SKM-1 (cell line): ENCODE results near the gene POLR3K.

Source experiments
- DNase-seq: peaks from one replicate; lab custom pipeline; 2025; ENCODE audit not compliant: unreplicated experiment; lab: John Stamatoyannopoulos, UW

POLR3K gene

DNA sequence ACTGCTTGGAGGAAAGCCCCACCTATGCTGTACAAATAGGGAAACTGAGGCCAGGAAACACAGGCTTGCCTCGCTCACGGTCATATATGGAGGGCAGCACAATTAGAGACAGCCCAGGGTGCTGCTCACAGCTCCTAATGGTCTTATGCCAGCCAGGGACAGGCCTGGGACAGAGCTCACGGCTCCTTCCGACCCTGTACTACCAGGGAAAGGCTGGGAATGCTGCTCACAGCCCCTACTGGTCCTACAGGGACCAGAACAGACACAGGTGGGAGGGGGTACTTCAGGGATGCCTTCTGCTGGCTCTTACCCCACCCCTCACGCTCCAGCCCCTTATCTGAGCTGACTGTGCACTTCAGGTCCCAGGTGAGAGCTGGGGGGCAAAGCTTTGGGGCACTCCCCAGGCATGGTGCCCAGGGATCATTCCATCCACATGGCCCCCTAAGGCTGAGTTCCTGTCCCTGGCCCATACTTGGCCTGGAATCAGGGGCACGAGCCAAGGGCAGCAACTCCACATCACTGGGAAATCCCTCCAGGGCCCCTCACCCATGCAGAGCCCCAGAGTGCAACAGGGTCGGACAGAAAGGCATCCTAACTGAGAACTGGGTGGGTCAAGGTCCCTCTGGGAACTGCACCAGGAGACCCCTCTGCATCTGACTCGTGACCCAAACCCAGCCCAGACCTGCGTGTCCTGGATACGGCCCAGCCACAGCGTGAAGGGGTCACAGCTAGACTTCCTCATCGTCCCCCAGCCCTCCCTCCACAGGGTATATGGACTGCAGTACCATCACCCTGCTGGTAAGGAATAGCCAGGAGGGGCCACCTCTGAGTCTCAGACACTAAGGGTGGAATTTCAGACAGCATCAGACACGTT is 13.1 kb upstream of the POLR3K start:
- DNase-seq = no peak

- DNase-seq = peak; percentile 33
Observed at GRCh38 chr16:65745-66144, 12.3 kb upstream of the POLR3K start.

DNA sequence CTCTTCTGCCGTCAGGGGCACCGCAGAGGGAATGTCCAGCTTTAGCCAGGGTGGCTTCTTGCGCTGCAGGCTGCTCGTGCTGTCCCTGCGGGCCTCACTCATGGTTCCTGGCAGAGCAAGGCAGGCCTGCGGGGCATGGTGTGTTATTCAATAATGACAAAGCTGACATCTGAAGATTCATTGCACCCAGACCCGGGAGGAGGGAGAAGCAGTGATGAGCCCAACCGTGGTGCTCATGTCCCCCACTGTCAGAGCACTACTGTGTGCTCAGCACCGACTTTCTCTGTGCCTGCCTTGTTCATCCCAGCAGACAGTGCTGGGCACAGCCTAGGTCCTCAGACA is 11.5 kb upstream of the POLR3K start:
- DNase-seq = no peak

DNA sequence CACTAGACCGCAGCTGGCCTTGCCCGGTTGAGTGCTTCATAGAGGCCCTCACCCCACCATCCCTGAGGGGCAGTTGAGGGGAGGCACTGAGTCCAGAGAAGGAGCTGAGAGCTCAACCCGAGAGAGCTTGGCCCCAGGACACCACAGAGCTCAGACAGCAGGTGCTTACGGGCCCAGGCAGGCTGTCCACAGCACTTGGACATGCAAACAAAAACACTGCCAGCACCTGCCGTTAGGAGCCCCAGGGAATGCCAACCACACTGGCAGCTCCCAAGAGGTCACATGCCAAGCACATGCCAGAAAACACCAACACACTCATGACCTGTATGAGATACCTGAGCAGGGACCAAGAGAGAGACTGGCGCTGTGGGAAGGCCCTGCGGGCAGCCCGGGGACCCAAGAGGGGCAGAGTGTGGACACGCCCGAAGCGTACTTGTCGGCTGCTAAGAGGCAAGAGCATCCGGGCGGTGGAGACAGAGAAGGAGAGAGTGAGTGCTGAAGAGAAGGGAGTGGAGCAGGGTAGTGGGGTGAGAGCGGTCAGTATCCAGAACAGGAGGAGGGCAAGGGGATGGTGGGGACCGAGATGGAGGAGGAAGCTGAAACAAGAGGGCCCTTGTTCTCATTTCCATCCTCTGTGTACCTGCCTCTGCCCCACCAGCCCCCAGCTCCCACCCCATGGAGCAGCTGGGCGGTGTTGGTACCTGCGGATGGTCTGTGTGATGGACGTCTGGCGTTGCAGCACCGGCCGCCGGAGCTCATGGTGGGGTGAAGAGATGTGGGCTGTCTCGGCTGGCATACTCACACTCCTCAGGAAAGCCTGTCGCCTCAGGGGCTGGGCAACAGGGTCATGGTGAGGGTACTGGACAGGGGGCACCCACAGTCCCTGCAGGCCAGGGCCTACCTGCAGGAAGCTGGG is 10.8 kb upstream of the POLR3K start:
- DNase-seq = no peak

GRCh38 chr16:63466-63865 is 10.1 kb upstream of the POLR3K start:
- DNase-seq = no peak

DNA sequence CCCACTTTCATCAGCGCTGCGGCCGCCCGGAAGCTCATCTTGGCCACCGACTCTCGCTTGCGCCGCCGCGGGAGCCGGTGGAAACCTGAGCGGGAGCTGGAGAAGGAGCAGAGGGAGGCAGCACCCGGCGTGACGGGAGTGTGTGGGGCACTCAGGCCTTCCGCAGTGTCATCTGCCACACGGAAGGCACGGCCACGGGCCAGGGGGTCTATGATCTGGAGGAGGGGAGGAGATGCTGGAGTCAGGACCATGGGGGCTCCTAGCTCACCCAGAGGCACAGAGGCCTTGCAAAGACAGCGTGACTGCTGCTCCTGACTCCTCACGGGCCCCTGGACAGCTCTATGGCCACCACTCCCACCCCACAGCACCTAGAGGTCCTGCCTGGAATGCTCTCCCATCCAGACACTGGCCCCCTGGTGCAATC is 9.6 kb upstream of the POLR3K start:
- no peak for DNase-seq

DNA sequence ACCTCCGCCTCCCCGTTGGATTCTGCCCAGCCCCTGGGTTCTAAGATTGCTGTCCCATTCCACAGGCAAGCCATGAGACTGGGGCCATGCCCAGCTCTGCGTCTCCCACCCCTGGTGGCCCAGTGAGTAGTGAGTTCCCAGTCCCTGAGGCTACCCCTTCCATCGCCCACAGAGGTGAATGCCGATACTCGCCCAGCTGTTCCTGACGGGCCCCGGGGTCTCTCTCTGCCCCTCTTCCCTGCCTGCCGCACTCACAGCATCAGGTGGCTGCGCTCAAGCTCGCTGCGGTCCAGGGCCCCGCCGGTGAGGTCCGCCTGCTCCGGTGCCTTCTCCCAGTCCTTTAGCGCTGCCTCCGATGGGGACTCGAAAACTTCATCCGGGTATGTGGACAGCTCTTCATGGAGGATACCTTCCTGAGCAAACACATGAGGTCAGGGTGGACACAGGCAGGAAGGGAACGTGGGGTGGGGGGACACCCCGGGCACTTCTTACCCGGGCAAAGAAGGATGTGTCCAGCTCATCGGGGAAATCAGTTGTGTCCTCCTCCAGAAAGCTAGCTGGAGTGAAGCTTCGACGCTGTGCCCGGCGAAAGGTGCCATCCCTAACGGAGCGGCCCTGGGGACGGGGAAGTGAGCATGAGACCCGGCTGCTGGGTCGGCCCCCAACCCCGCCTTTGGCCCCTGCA is 9.0 kb upstream of the POLR3K start:
- no peak for DNase-seq

- no peak for DNase-seq
Observed at GRCh38 chr16:61879-62281, 8.5 kb upstream of the POLR3K start.

- DNase-seq = no peak
Observed at GRCh38 chr16:60929-61878, 7.8 kb upstream of the POLR3K start.

DNA sequence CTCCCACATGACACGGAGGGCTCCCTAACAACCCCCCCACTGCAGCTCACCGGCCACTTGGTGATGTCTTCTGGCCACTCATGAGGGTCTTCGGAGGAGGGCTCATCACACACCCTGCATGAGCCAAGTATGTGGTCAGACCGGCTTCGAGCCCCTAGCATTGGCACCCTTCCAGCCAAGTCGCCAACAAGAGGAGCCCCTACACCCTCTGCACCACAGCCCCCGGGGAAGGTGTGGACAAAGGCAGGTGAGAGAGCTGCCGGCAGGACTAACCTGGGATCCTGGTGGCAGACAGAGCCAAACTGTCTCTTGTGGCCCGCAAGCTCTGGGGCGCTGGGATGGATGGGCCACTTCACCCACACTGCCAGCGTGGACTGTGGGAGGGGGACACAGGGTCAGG is 6.8 kb upstream of the POLR3K start:
- DNase-seq = no peak

GRCh38 chr16:59440-60059 is 6.1 kb upstream of the POLR3K start:
- no peak for DNase-seq

- no peak for DNase-seq
Observed at GRCh38 chr16:58491-59439, 5.4 kb upstream of the POLR3K start.

DNA sequence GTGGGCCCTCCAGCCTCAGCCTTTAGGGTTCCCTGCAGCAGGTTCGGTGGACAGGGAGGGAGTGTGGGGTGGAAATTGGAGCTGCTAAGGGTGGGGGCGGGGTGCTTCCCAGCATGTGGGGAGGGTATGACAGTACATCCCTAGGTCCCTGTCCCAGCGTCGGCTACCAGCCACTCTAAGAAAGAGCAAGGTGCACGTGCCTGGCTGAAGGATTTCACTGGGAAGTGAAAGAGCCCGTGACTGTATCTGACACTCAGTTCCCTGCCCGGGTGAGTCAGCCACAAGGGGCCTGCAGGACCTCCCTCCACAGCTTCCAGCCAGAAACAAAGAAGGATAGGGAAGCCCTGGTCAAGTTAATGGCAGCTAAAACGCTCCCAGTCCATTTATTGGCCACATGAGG is 4.3 kb upstream of the POLR3K start:
- DNase-seq = no peak

GRCh38 chr16:56231-56927 is 3.0 kb upstream of the POLR3K start:
- DNase-seq = no peak

DNA sequence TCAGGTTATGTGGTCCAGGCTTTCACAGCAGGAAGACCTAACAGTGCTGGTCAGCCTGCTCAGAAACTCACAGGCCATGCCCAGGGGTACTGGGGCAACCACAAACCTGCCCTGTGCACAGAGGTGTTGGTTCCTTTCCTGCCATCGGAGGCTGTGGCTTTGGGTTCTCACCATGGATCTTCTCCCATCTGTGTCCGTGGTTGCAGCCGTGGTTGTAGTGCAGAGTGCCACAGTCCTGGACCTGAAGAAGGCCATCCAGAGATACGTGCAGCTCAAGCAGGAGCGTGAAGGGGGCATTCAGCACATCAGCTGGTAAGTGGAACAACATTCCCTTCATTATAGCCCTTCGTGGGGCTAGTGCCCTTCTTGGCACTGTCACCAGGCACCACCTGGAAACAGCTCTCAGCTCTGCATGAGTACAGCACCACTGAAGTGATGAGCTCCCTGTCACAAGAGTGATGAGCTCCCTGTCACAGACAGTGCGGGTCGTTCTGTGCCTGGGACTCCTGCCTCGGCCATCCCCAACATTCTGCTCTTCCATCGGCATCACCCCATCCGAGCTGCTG is 2.2 kb upstream of the POLR3K start:
- DNase-seq = no peak

DNA sequence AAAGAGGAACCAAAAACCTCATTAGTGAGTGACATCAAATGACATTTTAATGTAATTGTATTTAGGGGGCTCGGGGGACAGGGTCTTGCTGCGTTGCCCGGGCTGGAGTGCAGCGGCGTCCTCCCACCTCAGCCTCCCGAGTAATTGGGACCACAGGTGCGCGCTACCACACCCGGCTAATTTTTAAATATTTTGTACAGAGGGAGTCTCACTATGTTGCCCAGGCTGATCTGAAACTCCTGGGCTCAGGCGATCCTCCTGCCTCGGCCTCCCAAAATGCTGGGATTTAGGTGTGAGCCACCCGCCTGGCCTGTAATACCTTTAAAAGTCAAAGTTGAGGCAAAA is 801 bp upstream of the POLR3K start:
- DNase-seq = no peak

DNA sequence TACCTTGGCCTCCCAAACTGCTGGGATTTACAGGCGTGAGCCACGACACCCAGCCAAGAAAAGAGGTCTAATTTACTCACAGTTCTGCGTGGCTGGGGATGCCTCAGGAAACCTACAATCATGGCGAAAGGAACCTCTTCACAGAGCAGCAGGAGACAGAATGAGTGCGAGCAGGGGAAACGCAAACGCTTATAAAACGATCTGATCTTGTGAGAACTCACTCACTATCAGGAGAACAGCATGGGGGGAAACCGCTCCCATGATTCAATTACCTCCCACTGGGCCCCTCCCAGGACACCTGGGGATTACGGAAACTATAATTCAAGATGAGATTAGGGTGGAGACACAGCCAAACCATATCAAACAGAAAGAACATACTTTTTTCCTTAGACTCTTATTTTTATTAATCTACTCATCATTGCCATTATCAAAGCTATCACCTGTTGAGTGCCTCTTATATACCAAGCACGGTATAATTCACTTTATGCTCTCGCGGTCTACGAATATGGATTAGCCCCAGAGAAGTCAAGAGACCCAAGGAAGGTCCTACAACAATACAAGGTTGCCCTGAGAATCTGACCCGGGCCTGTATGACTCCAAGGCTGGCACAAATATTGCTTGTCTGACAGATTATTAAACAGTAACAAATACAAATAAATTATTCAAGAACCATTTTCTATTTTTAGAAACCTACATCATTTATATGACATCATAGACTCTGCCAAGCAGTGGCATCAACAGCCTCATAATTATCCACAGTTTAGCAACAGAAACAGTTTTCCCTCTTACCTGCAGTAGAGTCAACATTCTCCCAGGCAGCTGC is 2.4 kb downstream of the POLR3K start:
- DNase-seq = no peak
